ENCODE measurements around the gene HTR4.
A peak's percentile ranks its signal among the peaks of the same experiment; 100 is the strongest.
"Not testable (repeated sequence)": the region's sequence is repeated elsewhere in the genome, so short reads cannot be mapped to it uniquely, and the experiment has no call there.

HTR4 gene
- 0 reads per million in 2 donors for total RNA-seq

GRCh38 chr5:148653836-148654781 lies at the start of gene HTR4:
HTR4 (minus strand) TSS chr5:148654527; CDS start chr5:148637014, 17,513 bp downstream.
- DNase-seq, result no peak

GRCh38 chr5:148702019-148702596 lies 47.8 kb upstream of the HTR4 start:
- no peak for DNase-seq

- DNase-seq, result no peak
Observed at GRCh38 chr5:148699028-148699427, 44.7 kb upstream of the HTR4 start.

GRCh38 chr5:148697809-148698196 lies 43.5 kb upstream of the HTR4 start:
- no peak for DNase-seq

GRCh38 chr5:148697180-148697808 lies 43.0 kb upstream of the HTR4 start:
- DNase-seq, result no peak

- no peak for DNase-seq
Observed at GRCh38 chr5:148696187-148697036, 42.1 kb upstream of the HTR4 start.

- no peak for DNase-seq
Observed at GRCh38 chr5:148690945-148691344, 36.6 kb upstream of the HTR4 start.

- no peak for DNase-seq
Observed at GRCh38 chr5:148688787-148689186, 34.5 kb upstream of the HTR4 start.

GRCh38 chr5:148687871-148688270 lies 33.5 kb upstream of the HTR4 start:
- no peak for DNase-seq

GRCh38 chr5:148687427-148687826 lies 33.1 kb upstream of the HTR4 start:
- DNase-seq, result peak in 1 of 5 experiments; percentile 53

- no peak for DNase-seq
Observed at GRCh38 chr5:148686660-148687059, 32.3 kb upstream of the HTR4 start.

GRCh38 chr5:148685520-148686134 lies 31.3 kb upstream of the HTR4 start:
- no peak for DNase-seq

GRCh38 chr5:148684528-148684927 lies 30.2 kb upstream of the HTR4 start:
- no peak for DNase-seq

GRCh38 chr5:148683651-148684050 lies 29.3 kb upstream of the HTR4 start:
- DNase-seq, result no peak

- DNase-seq, result no peak
Observed at GRCh38 chr5:148682058-148683026, 28.0 kb upstream of the HTR4 start.

- no peak for DNase-seq
Observed at GRCh38 chr5:148681157-148682057, 27.1 kb upstream of the HTR4 start.

GRCh38 chr5:148673704-148674103 lies 19.4 kb upstream of the HTR4 start:
- DNase-seq, result not testable (repeated sequence)

GRCh38 chr5:148666353-148666752 lies 12.0 kb upstream of the HTR4 start:
- no peak for DNase-seq

- DNase-seq, result no peak
Observed at GRCh38 chr5:148665431-148665830, 11.1 kb upstream of the HTR4 start.

GRCh38 chr5:148663509-148663908 lies 9.2 kb upstream of the HTR4 start:
- DNase-seq, result no peak

Measured in T-helper 2 cell (primary cell).